Fibroblast of lung (primary cell): ENCODE data around the gene CCDC70. TPM values are rescaled to one million over a fixed set of nuclear protein-coding genes. Genes with fewer than 3 reads are reported as not detected.

Experiments
- DNase-seq, 2 donors: peaks; one replicate each; pipeline versions ENCODE4 v3.0.0 to v3.0.0-alpha.2; 2010; ENCODE audit warnings: low read depth in 2 of 2
- H2AFZ ChIP-seq: 2 replicates; pipeline ENCODE4 v1.5.1; 2012; ENCODE audit warnings: low read length, control low read depth, inconsistent platforms
- H3K27ac ChIP-seq: 2 replicates; pipeline ENCODE4 v1.5.1; 2011; ENCODE audit warnings: low read length, control low read depth; ENCODE audit not compliant: insufficient read depth
- H3K27me3 ChIP-seq: 2 replicates; pipeline ENCODE4 v1.5.1; 2011; ENCODE audit warnings: mild to moderate bottlenecking, low read length; ENCODE audit not compliant: control insufficient read depth, insufficient read depth
- H3K36me3 ChIP-seq: 2 replicates; pipeline ENCODE4 v1.5.1; 2011; ENCODE audit warnings: low read length; ENCODE audit not compliant: control insufficient read depth, insufficient read depth
- H3K4me1 ChIP-seq: 2 replicates; pipeline ENCODE4 v1.5.1; 2011; ENCODE audit warnings: low read length; ENCODE audit not compliant: control insufficient read depth, insufficient read depth; ENCODE audit errors: extremely low read depth
- H3K4me2 ChIP-seq: 2 replicates; pipeline ENCODE4 v1.5.1; 2011; ENCODE audit warnings: low read length, control low read depth; ENCODE audit not compliant: insufficient read depth; ENCODE audit errors: extremely low read depth
- H3K4me3 ChIP-seq, 4 experiments: fragments of 200-600 bp in 1 of 4; sonication (generic) in 1 of 4; replicated peaks in 1 of 4; 2 replicates each; pipeline ENCODE4 v1.5.1; 2011 to 2016; ENCODE audit warnings: low read length in 4 of 4, low read depth in 3 of 4, mild to moderate bottlenecking in 3 of 4, control low read depth in 2 of 4, inconsistent platforms in 1 of 4, mixed read lengths in 1 of 4; ENCODE audit not compliant: insufficient read depth in 1 of 4; ENCODE audit errors: control extremely low read depth in 1 of 4
- H3K79me2 ChIP-seq: 2 replicates; pipeline ENCODE4 v1.5.1; 2012; ENCODE audit warnings: mild to moderate bottlenecking, low read length, inconsistent platforms; ENCODE audit not compliant: control insufficient read depth, insufficient read depth
- H3K9ac ChIP-seq: 2 replicates; pipeline ENCODE4 v1.5.1; 2011; ENCODE audit warnings: mild to moderate bottlenecking, low read length, control low read depth; ENCODE audit not compliant: insufficient read depth
- H3K9me3 ChIP-seq: 2 replicates; pipeline ENCODE4 v1.5.1; 2012; ENCODE audit warnings: low read depth, low read length; ENCODE audit not compliant: control insufficient read depth, insufficient read depth
- H4K20me1 ChIP-seq: 2 replicates; pipeline ENCODE4 v1.5.1; 2011; ENCODE audit warnings: low read length; ENCODE audit not compliant: control insufficient read depth, insufficient read depth; ENCODE audit errors: extremely low read depth
- EZH2 ChIP-seq: IDR thresholded peaks from 2 replicates; pipeline ENCODE4 v1.5.1; 2012; ENCODE audit warnings: low read length, control low read depth, mild to moderate bottlenecking; ENCODE audit errors: missing control alignments
- polyA plus RNA-seq, 2 donors: library from polyadenylated mRNA; depleted of rRNA in 1 of 2; stranded (reverse) in 1 of 2; unstranded in 1 of 2; fragments of >200 nt; gene quantifications; 2 replicates each; pipeline ENCODE4 v1.2.1, GENCODE V29; 2011 to 2012; ENCODE audit warnings: missing spikeins in 1 of 2
- total RNA-seq: library from RNA; depleted of rRNA; stranded (reverse); fragments of >200 nt; gene quantifications from 2 replicates; pipeline ENCODE4 v1.2.1, GENCODE V29; 2014
- TF ChIP-seq, protein P1 (sequence below), 2 donors: IDR thresholded peaks in 1 of 2; conservative IDR thresholded peaks in 1 of 2; 1 replicate in 1 of 2; 2 replicates in 1 of 2; pipeline ENCODE4 v1.5.1; 2011 to 2012; ENCODE audit warnings: low read length in 2 of 2, control low read depth in 1 of 2, inconsistent platforms in 1 of 2, low read depth in 1 of 2, mild to moderate bottlenecking in 1 of 2

CCDC70 gene
- total and polyA plus RNA-seq, 2 donors (not counting 1 experiment from before 2014, with no cell fraction given): not detected

DNA sequence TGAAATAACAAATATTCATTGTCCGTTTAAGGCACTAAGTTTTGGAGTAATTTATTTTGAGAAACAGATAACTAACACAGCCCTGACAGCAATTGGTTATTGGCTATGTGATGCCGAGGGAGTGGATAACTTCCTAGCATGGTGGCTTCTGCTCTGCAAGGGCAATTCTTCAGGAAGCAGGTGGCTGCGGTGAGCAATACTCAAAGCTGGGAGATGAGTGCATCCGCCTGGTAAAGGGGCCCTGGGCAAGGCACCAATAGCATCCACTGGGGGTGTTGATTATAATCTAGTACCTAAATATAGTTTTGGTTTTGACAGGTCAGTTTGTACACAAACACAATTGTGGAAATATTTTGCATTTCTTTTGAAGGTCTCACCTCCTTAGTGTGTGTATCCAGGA lies 41.0 kb downstream of the CCDC70 start:
- TF ChIP-seq EZH2: no peak
- TF ChIP-seq, protein P1, sequence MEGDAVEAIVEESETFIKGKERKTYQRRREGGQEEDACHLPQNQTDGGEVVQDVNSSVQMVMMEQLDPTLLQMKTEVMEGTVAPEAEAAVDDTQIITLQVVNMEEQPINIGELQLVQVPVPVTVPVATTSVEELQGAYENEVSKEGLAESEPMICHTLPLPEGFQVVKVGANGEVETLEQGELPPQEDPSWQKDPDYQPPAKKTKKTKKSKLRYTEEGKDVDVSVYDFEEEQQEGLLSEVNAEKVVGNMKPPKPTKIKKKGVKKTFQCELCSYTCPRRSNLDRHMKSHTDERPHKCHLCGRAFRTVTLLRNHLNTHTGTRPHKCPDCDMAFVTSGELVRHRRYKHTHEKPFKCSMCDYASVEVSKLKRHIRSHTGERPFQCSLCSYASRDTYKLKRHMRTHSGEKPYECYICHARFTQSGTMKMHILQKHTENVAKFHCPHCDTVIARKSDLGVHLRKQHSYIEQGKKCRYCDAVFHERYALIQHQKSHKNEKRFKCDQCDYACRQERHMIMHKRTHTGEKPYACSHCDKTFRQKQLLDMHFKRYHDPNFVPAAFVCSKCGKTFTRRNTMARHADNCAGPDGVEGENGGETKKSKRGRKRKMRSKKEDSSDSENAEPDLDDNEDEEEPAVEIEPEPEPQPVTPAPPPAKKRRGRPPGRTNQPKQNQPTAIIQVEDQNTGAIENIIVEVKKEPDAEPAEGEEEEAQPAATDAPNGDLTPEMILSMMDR (conservative IDR thresholded peaks at IDR 0.05 in 1 of 2, IDR thresholded peaks at IDR 0.05 in 1 of 2; ENCODE audit: low read depth in 1 of 2, low read length in 2 of 2): no peak

DNA sequence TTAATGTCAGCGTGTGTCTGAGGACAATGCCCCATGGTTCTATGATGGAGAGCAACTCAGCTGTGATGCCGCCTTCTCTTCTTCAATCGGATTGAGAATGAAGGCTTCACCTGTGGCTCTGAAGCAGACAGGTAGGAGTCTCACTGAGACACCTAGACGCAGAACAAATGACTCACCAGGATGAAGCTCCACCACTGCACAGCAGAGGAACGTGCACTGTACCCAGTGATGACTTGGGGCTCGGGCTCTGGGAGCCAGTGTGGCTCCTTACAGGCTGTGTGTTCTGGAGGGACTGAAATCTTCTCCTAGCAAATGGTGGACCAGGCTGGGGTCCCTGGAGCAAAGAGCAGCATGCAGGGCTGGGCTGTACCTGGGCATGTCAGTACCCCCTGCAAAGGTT lies 44.0 kb downstream of the CCDC70 start:
- Histone ChIP-seq H3K27me3 (no peaks in the 10 kb centered on the region), H3K4me3 (no peak overlapping the region), H3K27ac (no peak overlapping the region), H3K36me3 (no peaks in the 10 kb centered on the region), H3K79me2 (no peaks in the 10 kb centered on the region), H3K9ac (no peak overlapping the region), H4K20me1 (no peaks in the 10 kb centered on the region), H3K9me3 (no peaks in the 10 kb centered on the region), H3K4me2 (no peak overlapping the region), H2AFZ (no peak overlapping the region), H3K4me1 (no peaks in the 10 kb centered on the region)
- no peak for TF ChIP-seq EZH2
- TF ChIP-seq, protein P1 (conservative IDR thresholded peaks at IDR 0.05 in 1 of 2, IDR thresholded peaks at IDR 0.05 in 1 of 2; ENCODE audit: low read depth in 1 of 2, low read length in 2 of 2): no peak
- DNase-seq: no peak

More for the DNA sequence above, 41.0 kb downstream of the CCDC70 start:
- DNase-seq: no peak
- no peak overlapping the region for H3K4me2 ChIP-seq
- H3K9ac ChIP-seq: no peak overlapping the region
- no peak overlapping the region for H3K27ac ChIP-seq
- no peaks in the 10 kb centered on the region for H3K79me2 ChIP-seq
- H3K36me3 ChIP-seq: no peaks in the 10 kb centered on the region
- no peaks in the 10 kb centered on the region for H3K9me3 ChIP-seq
- H4K20me1 ChIP-seq: no peaks in the 10 kb centered on the region
- H3K4me3 ChIP-seq: no peak overlapping the region
- no peak overlapping the region for H2AFZ ChIP-seq
- no peaks in the 10 kb centered on the region for H3K4me1 ChIP-seq
- no peaks in the 10 kb centered on the region for H3K27me3 ChIP-seq

DNA sequence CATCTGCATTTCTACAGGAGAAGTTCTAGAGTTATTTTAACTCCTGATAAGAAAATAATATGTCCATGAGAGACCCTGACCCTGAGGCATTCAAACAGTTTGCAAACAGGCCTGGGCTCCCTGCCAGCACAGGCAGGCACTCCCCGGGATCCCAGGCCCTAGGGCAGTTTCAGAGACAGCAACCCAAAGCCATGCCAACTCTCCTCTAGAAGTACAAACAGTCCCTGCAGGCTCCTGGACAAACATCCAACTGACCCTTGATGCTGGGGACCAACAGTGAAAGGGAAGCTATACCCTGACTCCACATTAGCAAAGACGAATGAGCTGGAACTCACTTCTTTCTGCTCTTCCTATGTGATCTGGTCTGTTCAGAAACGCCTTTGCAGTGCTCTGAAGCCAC lies 44.8 kb downstream of the CCDC70 start:
- Histone ChIP-seq H2AFZ (no peak overlapping the region), H3K9ac (no peak overlapping the region), H3K4me1 (no peaks in the 10 kb centered on the region), H3K79me2 (no peaks in the 10 kb centered on the region), H3K9me3 (no peaks in the 10 kb centered on the region), H3K27ac (no peak overlapping the region), H3K27me3 (peaks cover 3% of the 10 kb centered on the region), H4K20me1 (no peaks in the 10 kb centered on the region), H3K36me3 (no peaks in the 10 kb centered on the region), H3K4me2 (no peak overlapping the region), H3K4me3 (no peak overlapping the region)
- no peak for DNase-seq
- no peak for TF ChIP-seq EZH2
- TF ChIP-seq, protein P1 (conservative IDR thresholded peaks at IDR 0.05 in 1 of 2, IDR thresholded peaks at IDR 0.05 in 1 of 2; ENCODE audit: low read depth in 1 of 2, low read length in 2 of 2): no peak
